ENCODE results near the gene PAPPA.

DNA sequence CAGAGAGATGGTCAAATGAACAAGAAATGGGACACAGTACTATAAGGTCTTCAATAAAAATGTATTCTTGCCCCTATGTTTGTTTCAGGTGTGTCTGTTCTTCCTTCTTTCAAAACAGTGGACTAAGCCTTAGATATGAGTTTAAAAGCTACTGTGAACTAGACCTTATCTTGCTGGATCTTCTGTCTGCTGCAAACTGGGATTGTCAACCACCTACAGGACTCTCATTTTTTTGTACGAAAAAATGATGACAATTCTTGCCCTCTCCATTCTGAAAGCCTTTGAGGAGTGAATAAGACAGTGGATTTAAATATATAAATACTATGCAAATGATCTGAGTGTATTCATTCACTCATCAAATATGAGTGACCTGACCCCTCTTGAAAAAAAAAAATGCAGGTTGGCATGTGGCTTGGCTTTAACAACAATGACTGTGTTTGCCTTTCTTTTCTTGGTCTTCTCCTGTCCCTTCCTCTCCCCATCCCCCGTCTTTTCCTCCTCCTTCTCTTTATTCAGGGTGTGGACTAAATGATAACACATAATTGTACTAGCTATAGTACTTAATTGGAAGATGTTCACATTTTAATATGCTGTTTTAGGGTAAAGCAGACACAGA lies 298.0 kb downstream of the PAPPA start:
- TF ChIP-seq, protein P1, sequence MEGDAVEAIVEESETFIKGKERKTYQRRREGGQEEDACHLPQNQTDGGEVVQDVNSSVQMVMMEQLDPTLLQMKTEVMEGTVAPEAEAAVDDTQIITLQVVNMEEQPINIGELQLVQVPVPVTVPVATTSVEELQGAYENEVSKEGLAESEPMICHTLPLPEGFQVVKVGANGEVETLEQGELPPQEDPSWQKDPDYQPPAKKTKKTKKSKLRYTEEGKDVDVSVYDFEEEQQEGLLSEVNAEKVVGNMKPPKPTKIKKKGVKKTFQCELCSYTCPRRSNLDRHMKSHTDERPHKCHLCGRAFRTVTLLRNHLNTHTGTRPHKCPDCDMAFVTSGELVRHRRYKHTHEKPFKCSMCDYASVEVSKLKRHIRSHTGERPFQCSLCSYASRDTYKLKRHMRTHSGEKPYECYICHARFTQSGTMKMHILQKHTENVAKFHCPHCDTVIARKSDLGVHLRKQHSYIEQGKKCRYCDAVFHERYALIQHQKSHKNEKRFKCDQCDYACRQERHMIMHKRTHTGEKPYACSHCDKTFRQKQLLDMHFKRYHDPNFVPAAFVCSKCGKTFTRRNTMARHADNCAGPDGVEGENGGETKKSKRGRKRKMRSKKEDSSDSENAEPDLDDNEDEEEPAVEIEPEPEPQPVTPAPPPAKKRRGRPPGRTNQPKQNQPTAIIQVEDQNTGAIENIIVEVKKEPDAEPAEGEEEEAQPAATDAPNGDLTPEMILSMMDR (IDR thresholded peaks at IDR 0.05; ENCODE audit: insufficient read depth, low read length, poor library complexity, severe bottlenecking) = no peak
- no peak for TF ChIP-seq EZH2phosphoT487 (conservative IDR thresholded peaks at IDR 0.05; ENCODE audit: low read length)

All from SU-DHL-6 (cell line).